ENCODE data around the gene PTGR3. TPM values are rescaled to one million over a fixed set of nuclear protein-coding genes. Genes with fewer than 3 reads are reported as not detected.

Gene PTGR3
- total and polyA plus RNA-seq, 2 donors (not counting 1 experiment from before 2014, with no cell fraction given), result 6.8 to 25.1 TPM

DNA sequence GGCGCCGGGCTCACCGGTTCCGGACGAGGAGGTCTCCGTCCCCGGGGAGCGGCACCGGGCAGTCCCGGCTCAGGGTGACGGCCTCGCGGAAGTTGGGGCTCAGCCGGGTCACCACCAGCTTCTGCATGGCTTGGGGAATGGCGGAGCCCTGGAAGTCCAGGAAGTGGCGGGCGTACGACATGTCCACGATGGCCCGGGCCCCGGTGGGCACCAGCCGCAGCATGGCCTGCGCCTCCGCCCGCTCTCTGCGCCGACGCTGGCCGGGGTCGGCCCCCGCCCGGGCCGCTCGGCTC, 157 bp downstream of the PTGR3 start:
- Histone ChIP-seq H3K4me2 (ENCODE audit: extremely low read depth, insufficient read depth, low read length) (no peak overlapping the region), H3K79me2 (ENCODE audit: control insufficient read depth, insufficient read depth, low read length) (peaks cover 62% of the 10 kb centered on the region), H3K27ac (ENCODE audit: insufficient read depth, low read length) (peak overlapping the region; percentile 72), H3K4me1 (ENCODE audit: control insufficient read depth, extremely low read depth, insufficient read depth, low read length) (peaks cover 17% of the 10 kb centered on the region), H4K20me1 (ENCODE audit: control insufficient read depth, extremely low read depth, insufficient read depth, low read length) (no peaks in the 10 kb centered on the region), H3K36me3 (ENCODE audit: control insufficient read depth, insufficient read depth, low read length) (no peaks in the 10 kb centered on the region), H3K4me3 (replicated peaks in 1 of 4; ENCODE audit: control extremely low read depth in 1 of 4, insufficient read depth in 1 of 4, low read depth in 3 of 4, low read length in 4 of 4) (peak overlapping the region; percentile 56 to 89 (median 76)), H3K9ac (ENCODE audit: insufficient read depth, low read length) (peak overlapping the region; percentile 76), H3K9me3 (ENCODE audit: control insufficient read depth, insufficient read depth, low read depth, low read length) (no peaks in the 10 kb centered on the region), H3K27me3 (ENCODE audit: control insufficient read depth, insufficient read depth, low read length) (no peaks in the 10 kb centered on the region), H2AFZ (ENCODE audit: low read length) (peak overlapping the region; percentile 36)
- TF ChIP-seq EZH2 (IDR thresholded peaks at IDR 0.05; ENCODE audit: low read length, missing control alignments) (no peak), CTCF (conservative IDR thresholded peaks at IDR 0.05 in 1 of 2, IDR thresholded peaks at IDR 0.05 in 1 of 2; ENCODE audit: low read depth in 1 of 2, low read length in 2 of 2) (no peak)
- no peak for DNase-seq (ENCODE audit: low read depth in 2 of 2)

- DNase-seq (ENCODE audit: low read depth in 2 of 2), result peak; percentile 65 to 71
- H3K9me3 ChIP-seq (ENCODE audit: control insufficient read depth, insufficient read depth, low read depth, low read length), result no peaks in the 10 kb centered on the region
- peak overlapping the region; percentile 86 for H3K4me2 ChIP-seq (ENCODE audit: extremely low read depth, insufficient read depth, low read length)
- H3K9ac ChIP-seq (ENCODE audit: insufficient read depth, low read length), result peak overlapping the region; percentile 76
- no peaks in the 10 kb centered on the region for H4K20me1 ChIP-seq (ENCODE audit: control insufficient read depth, extremely low read depth, insufficient read depth, low read length)
- H3K4me1 ChIP-seq (ENCODE audit: control insufficient read depth, extremely low read depth, insufficient read depth, low read length), result peaks cover 20% of the 10 kb centered on the region
- H3K27me3 ChIP-seq (ENCODE audit: control insufficient read depth, insufficient read depth, low read length), result no peaks in the 10 kb centered on the region
- TF ChIP-seq EZH2 (IDR thresholded peaks at IDR 0.05; ENCODE audit: low read length, missing control alignments) (no peak), CTCF (conservative IDR thresholded peaks at IDR 0.05 in 1 of 2, IDR thresholded peaks at IDR 0.05 in 1 of 2; ENCODE audit: low read depth in 1 of 2, low read length in 2 of 2) (no peak)
- H3K27ac ChIP-seq (ENCODE audit: insufficient read depth, low read length), result peak overlapping the region; percentile 72
- H3K36me3 ChIP-seq (ENCODE audit: control insufficient read depth, insufficient read depth, low read length), result no peaks in the 10 kb centered on the region
- peaks cover 67% of the 10 kb centered on the region for H3K79me2 ChIP-seq (ENCODE audit: control insufficient read depth, insufficient read depth, low read length)
- peak overlapping the region; percentile 63 for H2AFZ ChIP-seq (ENCODE audit: low read length)
- H3K4me3 ChIP-seq (replicated peaks in 1 of 4; ENCODE audit: control extremely low read depth in 1 of 4, insufficient read depth in 1 of 4, low read depth in 3 of 4, low read length in 4 of 4), result peak overlapping the region; percentile 66 to 89 (median 81)
These were observed 644 bp downstream of the PTGR3 start for GRCh38 chr18:75208155-75208835.

GRCh38 chr18:75207310-75208154, 1.4 kb downstream of the PTGR3 start:
- H2AFZ ChIP-seq (ENCODE audit: low read length), result peak overlapping the region; percentile 63
- H3K27me3 ChIP-seq (ENCODE audit: control insufficient read depth, insufficient read depth, low read length), result no peaks in the 10 kb centered on the region
- no peaks in the 10 kb centered on the region for H4K20me1 ChIP-seq (ENCODE audit: control insufficient read depth, extremely low read depth, insufficient read depth, low read length)
- DNase-seq (ENCODE audit: low read depth in 2 of 2), result peak; percentile 65 to 72
- H3K36me3 ChIP-seq (ENCODE audit: control insufficient read depth, insufficient read depth, low read length), result no peaks in the 10 kb centered on the region
- H3K4me1 ChIP-seq (ENCODE audit: control insufficient read depth, extremely low read depth, insufficient read depth, low read length), result peaks cover 22% of the 10 kb centered on the region
- H3K27ac ChIP-seq (ENCODE audit: insufficient read depth, low read length), result peak overlapping the region; percentile 72
- peaks cover 72% of the 10 kb centered on the region for H3K79me2 ChIP-seq (ENCODE audit: control insufficient read depth, insufficient read depth, low read length)
- TF ChIP-seq CTCF (conservative IDR thresholded peaks at IDR 0.05 in 1 of 2, IDR thresholded peaks at IDR 0.05 in 1 of 2; ENCODE audit: low read depth in 1 of 2, low read length in 2 of 2), result no peak
- TF ChIP-seq EZH2 (IDR thresholded peaks at IDR 0.05; ENCODE audit: low read length, missing control alignments), result no peak
- peak overlapping the region; percentile 86 for H3K4me2 ChIP-seq (ENCODE audit: extremely low read depth, insufficient read depth, low read length)
- peak overlapping the region; percentile 66 to 89 (median 81) for H3K4me3 ChIP-seq (replicated peaks in 1 of 4; ENCODE audit: control extremely low read depth in 1 of 4, insufficient read depth in 1 of 4, low read depth in 3 of 4, low read length in 4 of 4)
- H3K9me3 ChIP-seq (ENCODE audit: control insufficient read depth, insufficient read depth, low read depth, low read length), result no peaks in the 10 kb centered on the region
- peak overlapping the region; percentile 76 for H3K9ac ChIP-seq (ENCODE audit: insufficient read depth, low read length)
